Liver (tissue), 9 donors: ENCODE data around the gene HSD17B13. TPM values are rescaled to one million over a fixed set of nuclear protein-coding genes. Genes with fewer than 3 reads are reported as not detected.

Experiments used
- DNase-seq: peaks from one replicate; pipeline ENCODE4 v3.0.0-alpha.2; 2017; ENCODE audit warnings: low spot score
- H3K27ac ChIP-seq, 2 donors: one replicate each; pipeline ENCODE4 v1.7.0; 2013; ENCODE audit warnings: inconsistent platforms in 2 of 2, low read length in 2 of 2, control low read depth in 1 of 2, low read depth in 1 of 2, mild to moderate bottlenecking in 1 of 2
- H3K27me3 ChIP-seq, 4 donors: one replicate each; pipeline versions ENCODE4 v1.6.1 to v1.7.0; 2013; ENCODE audit warnings: low read length in 3 of 4, inconsistent platforms in 1 of 4, mild to moderate bottlenecking in 1 of 4, moderate library complexity in 1 of 4; ENCODE audit not compliant: control insufficient read depth in 4 of 4, insufficient read depth in 4 of 4
- H3K36me3 ChIP-seq, 4 donors: one replicate each; pipeline versions ENCODE4 v1.6.1 to v1.7.0; 2013; ENCODE audit warnings: low read length in 3 of 4, mild to moderate bottlenecking in 3 of 4, low read depth in 1 of 4, moderate library complexity in 1 of 4; ENCODE audit not compliant: control insufficient read depth in 4 of 4, insufficient read depth in 3 of 4
- H3K4me1 ChIP-seq, 4 donors: one replicate each; pipeline versions ENCODE4 v1.6.1 to v1.7.0; 2013; ENCODE audit warnings: low read length in 3 of 4, mild to moderate bottlenecking in 3 of 4, moderate library complexity in 1 of 4; ENCODE audit not compliant: control insufficient read depth in 4 of 4, insufficient read depth in 4 of 4
- H3K4me3 ChIP-seq, 3 donors: one replicate each; pipeline versions ENCODE4 v1.6.1 to v1.7.0; 2013; ENCODE audit warnings: low read length in 3 of 3, control low read depth in 1 of 3, low read depth in 1 of 3, mild to moderate bottlenecking in 1 of 3
- H3K9ac ChIP-seq, 2 donors: one replicate each; pipeline ENCODE4 v1.7.0; 2013; ENCODE audit warnings: low read length in 2 of 2, mild to moderate bottlenecking in 2 of 2, moderate library complexity in 2 of 2, control low read depth in 1 of 2, low read depth in 1 of 2
- H3K9me3 ChIP-seq, 4 donors: one replicate each; pipeline versions ENCODE4 v1.6.1 to v1.7.0; 2013; ENCODE audit warnings: low read length in 3 of 4; ENCODE audit not compliant: control insufficient read depth in 4 of 4
- ATF3 ChIP-seq: IDR thresholded peaks from 2 replicates; pipeline ENCODE4 v1.6.1; 2016; ENCODE audit warnings: antibody characterized with exemption
- CTCF ChIP-seq: fragments of 150-350 bp; IDR thresholded peaks from 2 replicates; pipeline ENCODE4 v1.5.1; 2017; ENCODE audit warnings: improper control_type of control experiment, low read depth, low read length; ENCODE audit not compliant: missing input control
- FOXA2 ChIP-seq: IDR thresholded peaks from 2 replicates; pipeline ENCODE4 v1.6.1; 2016; ENCODE audit warnings: antibody characterized with exemption
- GABPA ChIP-seq, 2 donors: IDR thresholded peaks in 1 of 2; conservative IDR thresholded peaks in 1 of 2; 2 replicates each; pipeline ENCODE4 v1.6.1; 2016; ENCODE audit warnings: antibody characterized with exemption in 2 of 2, mild to moderate bottlenecking in 1 of 2, moderate library complexity in 1 of 2
- JUND ChIP-seq, 2 donors: IDR thresholded peaks; 2 replicates each; pipeline ENCODE4 v1.6.1; 2016; ENCODE audit warnings: antibody characterized with exemption in 2 of 2
- MAX ChIP-seq: IDR thresholded peaks from 2 replicates; pipeline ENCODE4 v1.6.1; 2016; ENCODE audit warnings: antibody characterized with exemption
- NR2F2 ChIP-seq: IDR thresholded peaks from 2 replicates; pipeline ENCODE4 v1.6.1; 2016; ENCODE audit warnings: antibody characterized with exemption
- RAD21 ChIP-seq, 2 donors: IDR thresholded peaks; 2 replicates each; pipeline ENCODE4 v1.6.1; 2016; ENCODE audit warnings: antibody characterized with exemption in 2 of 2, mild to moderate bottlenecking in 2 of 2
- REST ChIP-seq: IDR thresholded peaks from 2 replicates; pipeline ENCODE4 v1.6.1; 2016; ENCODE audit warnings: antibody characterized with exemption, mild to moderate bottlenecking
- RXRA ChIP-seq, 2 donors: IDR thresholded peaks; 2 replicates each; pipeline ENCODE4 v1.6.1; 2017 to 2018; ENCODE audit warnings: antibody characterized with exemption in 2 of 2, mild to moderate bottlenecking in 1 of 2
- SP1 ChIP-seq: IDR thresholded peaks from 2 replicates; pipeline ENCODE4 v1.6.1; 2018; ENCODE audit warnings: antibody characterized with exemption, mild to moderate bottlenecking
- TAF1 ChIP-seq: conservative IDR thresholded peaks from 2 replicates; pipeline ENCODE4 v1.6.1; 2016; ENCODE audit warnings: antibody characterized with exemption, mild to moderate bottlenecking
- YY1 ChIP-seq: IDR thresholded peaks from 2 replicates; pipeline ENCODE4 v1.6.1; 2016; ENCODE audit warnings: antibody characterized with exemption, mild to moderate bottlenecking
- ZBTB33 ChIP-seq: IDR thresholded peaks from 2 replicates; pipeline ENCODE4 v1.6.1; 2016; ENCODE audit warnings: antibody characterized with exemption
- WGBS: extraction: QIAGEN DNeasy Blood & Tissue Kit; methylation state at CpG from one replicate; pipeline ENCODE4 v1.1.7; 2013; 5-methylcytosine and 5-hydroxymethylcytosine counted together
- polyA plus RNA-seq, 2 donors: library from polyadenylated mRNA; stranded (reverse) in 1 of 2; unstranded in 1 of 2; fragments of 200-250 nt in 1 of 2; fragments of >200 nt in 1 of 2; fragmentation: Nextera tagmentation in 1 of 2; extraction: Ambion mirVana in 1 of 2; gene quantifications; one replicate each; pipeline versions ENCODE4 v1.2.1 to v1.2.3, GENCODE V29; 2013 to 2015
- total RNA-seq, 2 donors: library from RNA; depleted of rRNA; stranded (reverse); fragments of >200 nt; gene quantifications; one replicate each; pipeline ENCODE4 v1.2.3, GENCODE V29; 2014
- donor health status: healthy.
- donor health status: healthy.
- donor health status: healthy.
- donor health status: healthy.
- donor health status: healthy.

Gene HSD17B13
- total and polyA plus RNA-seq, 4 donors: 0.09 to 61.7 (median 22.8) TPM

GRCh38 chr4:87353592-87353991 is 30.9 kb upstream of the HSD17B13 start:
- Histone ChIP-seq H3K9me3 (no peaks in the 10 kb centered on the region), H3K9ac (no peak overlapping the region), H3K4me1 (peaks cover 0 to 6% (median 2%) of the 10 kb centered on the region in 4 donors), H3K36me3 (peaks cover 0 to 9% (median 3%) of the 10 kb centered on the region in 4 donors), H3K27ac (no peak overlapping the region), H3K4me3 (no peak overlapping the region), H3K27me3 (no peaks in the 10 kb centered on the region)
- DNase-seq: no peak
- TF ChIP-seq RAD21 (IDR thresholded peaks at IDR 0.05) (peak; percentile 82 to 88), YY1 (no peak), NR2F2 (peak; percentile 43), RXRA (IDR thresholded peaks at IDR 0.05) (peak in 1 of 2 donors; percentile 15), CTCF (peak; percentile 55)
- 41% methylated on average over 3 of the region's 3 CpGs for WGBS

GRCh38 chr4:87345139-87345538 is 22.5 kb upstream of the HSD17B13 start:
- Histone ChIP-seq H3K27ac (no peak overlapping the region), H3K27me3 (no peaks in the 10 kb centered on the region), H3K4me1 (peaks cover 0 to 3% (median 0%) of the 10 kb centered on the region in 4 donors), H3K36me3 (peaks cover 5 to 19% (median 10%) of the 10 kb centered on the region in 4 donors), H3K4me3 (no peak overlapping the region), H3K9me3 (peaks cover 0 to 3% (median 0%) of the 10 kb centered on the region in 4 donors), H3K9ac (no peak overlapping the region)
- DNase-seq: no peak
- no peak for TF ChIP-seq CTCF
- TF ChIP-seq YY1: no peak
- no peak for TF ChIP-seq RXRA (IDR thresholded peaks at IDR 0.05)
- no peak for TF ChIP-seq RAD21 (IDR thresholded peaks at IDR 0.05)
- no peak for TF ChIP-seq TAF1

GRCh38 chr4:87342872-87343271 is 20.2 kb upstream of the HSD17B13 start:
- Histone ChIP-seq H3K36me3 (peaks cover 8 to 39% (median 25%) of the 10 kb centered on the region in 4 donors), H3K27me3 (no peaks in the 10 kb centered on the region), H3K4me3 (no peak overlapping the region), H3K4me1 (peaks cover 0 to 3% (median 0%) of the 10 kb centered on the region in 4 donors), H3K9ac (no peak overlapping the region), H3K27ac (no peak overlapping the region), H3K9me3 (peaks cover 0 to 3% (median 0%) of the 10 kb centered on the region in 4 donors)
- DNase-seq: no peak
- WGBS: 95% methylated on average over 3 of the region's 3 CpGs
- no peak for TF ChIP-seq ATF3
- no peak for TF ChIP-seq GABPA (IDR thresholded peaks at IDR 0.05 in 1 of 2, conservative IDR thresholded peaks at IDR 0.05 in 1 of 2)
- TF ChIP-seq NR2F2: no peak
- TF ChIP-seq ZBTB33: no peak
- no peak for TF ChIP-seq CTCF
- no peak for TF ChIP-seq REST
- TF ChIP-seq SP1: no peak
- TF ChIP-seq FOXA2: no peak
- TF ChIP-seq JUND (IDR thresholded peaks at IDR 0.05): no peak
- TF ChIP-seq MAX: no peak
